C4-2B (cell line): ENCODE results near the gene EPS15.

Experiments
- ZFX ChIP-seq: fragments of 450-650 bp; IDR thresholded peaks from 2 replicates; pipeline ENCODE4 v1.6.1; 2017
- TF ChIP-seq, protein P1 (sequence below): fragments of 450-650 bp; conservative IDR thresholded peaks from 2 replicates; pipeline ENCODE4 v1.5.1; 2017; ENCODE audit warnings: mild to moderate bottlenecking

DNA sequence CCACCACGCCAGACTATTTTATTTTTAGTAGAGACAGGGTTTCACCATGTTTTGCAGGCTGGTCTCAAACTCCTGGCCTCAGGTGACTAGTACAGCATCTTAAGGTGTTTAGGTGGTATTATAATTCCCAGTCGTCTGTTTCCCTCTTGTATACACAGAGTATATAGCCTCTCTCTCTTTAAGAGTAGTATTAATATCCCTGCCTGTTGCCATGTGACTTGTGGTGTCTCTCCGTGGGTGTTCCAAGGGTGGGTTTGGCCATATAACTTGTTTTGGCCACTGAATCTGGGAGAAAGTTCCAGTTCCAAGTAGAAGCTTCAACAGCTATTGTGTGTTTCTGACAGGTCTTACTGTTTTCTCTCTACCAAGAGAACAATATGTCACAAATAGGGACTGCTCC, 29.6 kb downstream of the EPS15 start:
- TF ChIP-seq, protein P1, sequence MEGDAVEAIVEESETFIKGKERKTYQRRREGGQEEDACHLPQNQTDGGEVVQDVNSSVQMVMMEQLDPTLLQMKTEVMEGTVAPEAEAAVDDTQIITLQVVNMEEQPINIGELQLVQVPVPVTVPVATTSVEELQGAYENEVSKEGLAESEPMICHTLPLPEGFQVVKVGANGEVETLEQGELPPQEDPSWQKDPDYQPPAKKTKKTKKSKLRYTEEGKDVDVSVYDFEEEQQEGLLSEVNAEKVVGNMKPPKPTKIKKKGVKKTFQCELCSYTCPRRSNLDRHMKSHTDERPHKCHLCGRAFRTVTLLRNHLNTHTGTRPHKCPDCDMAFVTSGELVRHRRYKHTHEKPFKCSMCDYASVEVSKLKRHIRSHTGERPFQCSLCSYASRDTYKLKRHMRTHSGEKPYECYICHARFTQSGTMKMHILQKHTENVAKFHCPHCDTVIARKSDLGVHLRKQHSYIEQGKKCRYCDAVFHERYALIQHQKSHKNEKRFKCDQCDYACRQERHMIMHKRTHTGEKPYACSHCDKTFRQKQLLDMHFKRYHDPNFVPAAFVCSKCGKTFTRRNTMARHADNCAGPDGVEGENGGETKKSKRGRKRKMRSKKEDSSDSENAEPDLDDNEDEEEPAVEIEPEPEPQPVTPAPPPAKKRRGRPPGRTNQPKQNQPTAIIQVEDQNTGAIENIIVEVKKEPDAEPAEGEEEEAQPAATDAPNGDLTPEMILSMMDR, result no peak
- no peak for TF ChIP-seq ZFX
